ENCODE measurements around the gene RPA3.

DNA sequence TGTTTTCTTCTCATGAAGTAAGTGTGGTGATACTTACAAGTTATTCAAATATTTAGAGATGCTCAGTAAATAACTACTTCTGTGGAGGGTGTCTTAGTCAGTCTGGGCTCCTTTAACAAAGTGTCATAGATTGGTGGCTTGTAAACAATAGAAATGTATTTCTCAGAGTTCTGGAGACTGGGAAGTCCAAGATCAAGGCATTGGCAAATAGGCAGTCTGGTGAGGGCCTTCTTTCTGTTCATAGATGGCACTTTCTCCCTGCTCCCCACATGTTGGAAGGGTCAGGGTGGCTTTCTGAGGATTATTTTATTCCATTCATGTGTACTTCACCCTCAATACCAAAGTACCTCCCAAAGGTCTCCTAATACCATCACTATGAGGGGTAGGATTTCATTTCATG is 18.4 kb downstream of the RPA3 start:
- TF ChIP-seq, protein P1, sequence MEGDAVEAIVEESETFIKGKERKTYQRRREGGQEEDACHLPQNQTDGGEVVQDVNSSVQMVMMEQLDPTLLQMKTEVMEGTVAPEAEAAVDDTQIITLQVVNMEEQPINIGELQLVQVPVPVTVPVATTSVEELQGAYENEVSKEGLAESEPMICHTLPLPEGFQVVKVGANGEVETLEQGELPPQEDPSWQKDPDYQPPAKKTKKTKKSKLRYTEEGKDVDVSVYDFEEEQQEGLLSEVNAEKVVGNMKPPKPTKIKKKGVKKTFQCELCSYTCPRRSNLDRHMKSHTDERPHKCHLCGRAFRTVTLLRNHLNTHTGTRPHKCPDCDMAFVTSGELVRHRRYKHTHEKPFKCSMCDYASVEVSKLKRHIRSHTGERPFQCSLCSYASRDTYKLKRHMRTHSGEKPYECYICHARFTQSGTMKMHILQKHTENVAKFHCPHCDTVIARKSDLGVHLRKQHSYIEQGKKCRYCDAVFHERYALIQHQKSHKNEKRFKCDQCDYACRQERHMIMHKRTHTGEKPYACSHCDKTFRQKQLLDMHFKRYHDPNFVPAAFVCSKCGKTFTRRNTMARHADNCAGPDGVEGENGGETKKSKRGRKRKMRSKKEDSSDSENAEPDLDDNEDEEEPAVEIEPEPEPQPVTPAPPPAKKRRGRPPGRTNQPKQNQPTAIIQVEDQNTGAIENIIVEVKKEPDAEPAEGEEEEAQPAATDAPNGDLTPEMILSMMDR (conservative IDR thresholded peaks at IDR 0.05) = no peak
- TF ChIP-seq ZFX (IDR thresholded peaks at IDR 0.05) = no peak
